Measurements from ENCODE around the gene ST3GAL3. TPM values are rescaled to one million over a fixed set of nuclear protein-coding genes. Genes with fewer than 3 reads are reported as not detected.

ST3GAL3 gene
- total RNA-seq, 1 experiment from 2014 or later = 4.1 TPM

DNA sequence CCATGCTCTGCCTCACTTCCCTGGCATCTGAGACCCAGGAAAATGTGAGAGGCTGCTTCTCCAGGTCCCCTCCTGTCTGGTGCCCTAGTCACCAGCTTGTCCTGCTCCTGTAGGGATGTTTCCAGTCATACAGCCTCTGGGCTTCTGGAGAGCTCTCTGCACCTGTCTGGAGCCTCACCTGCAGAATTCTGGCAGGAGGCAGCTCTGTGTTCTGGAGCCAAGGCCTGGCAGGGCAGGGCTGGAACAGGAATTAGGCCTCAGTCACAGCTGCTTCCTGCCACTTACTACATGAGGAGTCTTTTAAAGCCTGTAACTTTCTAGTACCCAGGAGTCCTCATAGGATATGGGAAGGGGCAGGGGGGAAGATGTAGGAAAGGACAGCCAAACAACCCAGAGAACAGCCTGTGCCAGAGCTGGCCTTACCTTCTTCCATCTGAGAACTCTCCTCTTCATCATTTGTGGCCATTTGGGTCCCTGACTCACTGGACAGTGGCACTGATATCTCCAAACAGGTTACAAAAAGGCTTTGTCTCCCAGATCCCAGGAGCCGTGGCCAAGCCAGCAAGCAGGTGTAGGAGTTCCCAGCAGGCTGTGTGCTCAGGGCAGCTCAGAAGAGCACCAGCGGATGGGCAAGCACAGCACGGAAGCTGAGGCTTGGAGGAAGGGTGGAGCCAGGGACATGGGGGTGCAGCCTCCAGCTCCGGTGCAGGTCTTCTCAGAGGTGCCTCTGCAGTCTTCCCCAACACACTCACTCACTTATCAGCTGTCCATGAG lies 194.9 kb downstream of the ST3GAL3 start:
- no peak for DNase-seq (ENCODE audit: low read depth, low spot score)
- in situ Hi-C loops (cut with HindIII; ENCODE audit: low pct_unique_long_range_greater_than_20kb, low sequenced_read_pairs) = no loop called here

DNA sequence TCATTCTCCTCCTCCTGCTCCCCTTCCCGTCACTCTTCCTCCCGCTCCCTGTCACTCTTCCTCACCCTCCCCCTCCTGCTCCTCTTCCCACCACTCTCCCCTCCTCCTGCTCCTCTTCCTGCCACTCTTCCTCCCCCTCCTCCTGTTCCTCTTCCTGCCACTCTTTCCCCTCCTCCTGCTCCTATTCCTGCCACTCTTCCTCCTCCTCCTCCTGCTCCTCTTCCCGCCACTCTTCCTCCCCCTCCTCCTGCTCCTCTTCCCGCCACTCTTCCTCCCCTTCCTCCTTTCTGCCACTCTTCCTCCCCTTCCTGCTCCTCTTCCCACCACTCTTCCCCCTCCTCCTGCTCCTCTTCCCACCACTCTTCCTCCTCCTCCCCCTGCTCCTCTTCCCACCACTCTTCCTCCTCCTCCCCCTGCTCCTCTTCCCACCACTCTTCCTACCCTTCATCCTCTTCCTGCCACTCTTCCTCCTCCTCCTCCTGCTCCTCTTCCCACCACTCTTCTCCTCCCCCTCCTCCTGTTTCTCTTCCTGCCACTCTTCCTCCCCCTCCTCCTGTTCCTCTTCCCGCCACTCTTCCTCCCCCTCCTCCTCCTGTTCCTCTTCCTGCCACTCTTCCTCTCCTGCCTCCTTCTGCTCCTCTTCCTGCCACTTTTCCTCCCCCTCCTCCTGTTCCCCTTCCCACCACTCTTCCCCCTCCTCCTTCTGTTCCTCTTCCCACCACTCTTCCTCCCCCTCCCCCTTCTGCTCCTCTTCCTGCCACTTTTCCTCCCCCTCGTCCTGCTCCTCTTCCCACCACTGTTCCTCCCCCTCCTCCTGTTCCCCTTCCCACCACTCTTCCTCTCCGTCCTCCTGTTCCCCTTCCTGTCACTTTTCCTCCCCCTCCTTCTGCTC lies 197.6 kb downstream of the ST3GAL3 start:
- in situ Hi-C loops (cut with HindIII; ENCODE audit: low pct_unique_long_range_greater_than_20kb, low sequenced_read_pairs) = no loop called here
- no peak for DNase-seq (ENCODE audit: low read depth, low spot score)

DNA sequence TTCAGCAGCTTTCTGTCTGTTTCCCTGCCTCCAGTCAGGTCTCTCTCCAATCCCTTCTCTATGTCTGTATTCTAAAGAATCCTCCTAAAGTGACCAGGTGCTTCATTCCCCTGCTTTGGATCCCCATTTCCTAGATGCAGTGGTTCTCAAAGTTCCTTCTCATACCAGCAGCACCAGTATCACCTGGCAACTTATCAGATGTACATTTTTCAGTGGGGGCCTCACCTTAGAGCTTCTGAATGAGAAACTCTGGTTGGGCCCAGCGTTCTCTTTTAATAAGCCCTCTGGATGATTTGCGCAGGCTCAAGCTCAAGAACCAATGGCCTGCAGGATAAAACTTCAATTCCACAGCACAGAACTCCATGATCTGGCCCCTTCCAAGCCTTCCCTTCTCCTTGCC lies 200.9 kb downstream of the ST3GAL3 start:
- DNase-seq (ENCODE audit: low read depth, low spot score) = no peak
- in situ Hi-C loops (cut with HindIII; ENCODE audit: low pct_unique_long_range_greater_than_20kb, low sequenced_read_pairs) = no loop called here

GRCh38 chr1:43908858-43909257 lies 201.5 kb downstream of the ST3GAL3 start:
- DNase-seq (ENCODE audit: low read depth, low spot score) = no peak
- in situ Hi-C loops (cut with HindIII; ENCODE audit: low pct_unique_long_range_greater_than_20kb, low sequenced_read_pairs) = no loop called here

- in situ Hi-C loops (cut with HindIII; ENCODE audit: low pct_unique_long_range_greater_than_20kb, low sequenced_read_pairs) = no loop called here
- no peak for DNase-seq (ENCODE audit: low read depth, low spot score)
Measured at GRCh38 chr1:43910343-43910742, 203.0 kb downstream of the ST3GAL3 start.

DNA sequence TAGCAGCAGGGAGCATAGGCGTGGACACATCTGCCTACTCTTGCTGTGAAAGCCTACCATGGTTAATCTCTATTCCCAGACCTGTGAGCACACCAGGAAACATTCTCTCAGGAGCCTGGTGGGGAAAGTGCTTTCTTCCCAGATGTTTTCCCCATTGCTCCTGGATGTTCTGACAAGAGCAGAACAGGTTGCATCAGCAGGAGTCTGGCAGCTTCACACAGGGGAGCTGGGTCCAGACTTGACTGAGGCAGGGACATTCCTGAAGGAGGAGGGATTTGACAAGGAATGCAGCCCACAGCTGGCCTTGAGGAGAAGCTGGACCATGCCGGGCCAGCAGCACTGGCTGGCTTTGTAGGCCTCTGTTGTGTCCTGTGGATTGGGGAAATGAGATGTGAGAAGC lies 205.3 kb downstream of the ST3GAL3 start:
- in situ Hi-C loops (cut with HindIII; ENCODE audit: low pct_unique_long_range_greater_than_20kb, low sequenced_read_pairs) = no loop called here
- DNase-seq (ENCODE audit: low read depth, low spot score) = no peak

DNA sequence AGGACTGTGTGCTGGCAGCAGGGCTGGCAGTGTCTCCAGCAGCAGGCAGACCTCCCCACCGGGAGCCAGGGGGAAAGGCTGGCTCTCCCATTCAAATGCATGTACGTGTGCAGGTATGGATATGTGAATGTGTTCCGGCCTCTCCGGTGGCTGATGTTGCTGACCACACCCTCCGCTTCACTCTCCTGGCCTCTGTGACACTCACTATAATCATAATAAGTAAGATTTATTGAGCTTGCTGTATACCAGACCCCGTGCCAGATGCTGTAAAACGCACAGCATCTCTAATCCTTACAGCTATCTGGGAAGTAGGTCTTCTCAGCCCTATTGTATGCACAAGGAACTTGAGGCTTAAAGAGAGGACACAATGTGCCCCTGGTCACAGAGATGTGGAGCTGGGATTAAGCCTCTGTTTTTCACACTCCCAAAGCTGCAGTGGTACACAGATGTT lies 205.7 kb downstream of the ST3GAL3 start:
- DNase-seq (ENCODE audit: low read depth, low spot score) = no peak
- in situ Hi-C loops (cut with HindIII; ENCODE audit: low pct_unique_long_range_greater_than_20kb, low sequenced_read_pairs) = no loop called here

GRCh38 chr1:43913666-43914360 lies 206.5 kb downstream of the ST3GAL3 start:
- in situ Hi-C loops (cut with HindIII; ENCODE audit: low pct_unique_long_range_greater_than_20kb, low sequenced_read_pairs) = no loop called here
- no peak for DNase-seq (ENCODE audit: low read depth, low spot score)

DNA sequence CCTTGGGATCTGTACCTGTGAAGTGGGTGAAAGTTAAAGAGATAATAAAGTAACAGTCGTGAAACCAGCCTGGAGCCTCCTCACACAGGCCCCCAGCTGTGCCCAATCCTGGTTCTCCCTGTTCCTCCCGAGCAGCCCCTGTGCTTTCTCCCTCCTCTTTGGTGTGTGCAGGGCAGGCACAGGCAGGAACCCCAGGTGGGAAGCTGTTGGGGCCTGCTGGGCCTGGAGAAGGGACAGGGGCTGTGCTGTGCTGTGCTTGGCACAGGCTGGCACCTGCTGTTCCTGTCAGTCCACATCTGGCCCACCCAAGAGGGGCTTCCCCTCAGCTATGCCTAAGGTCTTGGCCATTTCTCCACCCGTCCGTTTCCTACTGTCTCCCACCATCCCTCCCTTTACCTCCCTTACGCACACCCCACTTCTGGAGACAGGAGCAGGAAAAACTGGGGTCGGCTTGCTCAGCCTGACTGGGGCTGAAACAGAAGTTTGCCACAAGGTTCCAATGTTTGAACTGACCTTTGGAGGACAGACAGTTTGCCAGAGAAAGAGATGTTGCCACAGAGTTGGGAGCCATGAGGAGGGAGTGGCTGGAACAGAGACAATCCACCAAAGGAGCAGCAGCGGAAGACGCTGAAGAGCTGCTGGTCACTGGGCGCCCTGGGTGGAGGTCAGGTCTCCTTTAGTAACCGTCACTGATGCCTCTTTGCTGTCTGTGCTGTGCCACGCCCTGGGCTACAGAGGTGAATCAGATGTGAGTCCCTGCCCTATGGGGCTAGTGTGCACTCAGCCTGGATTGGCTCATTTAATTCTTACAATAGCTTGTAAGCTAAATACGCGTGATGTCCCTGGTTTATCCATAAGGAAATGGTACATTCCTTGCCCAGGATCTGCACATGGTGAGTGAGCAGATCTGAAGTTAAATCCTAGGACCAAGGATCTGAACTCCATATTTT lies 207.5 kb downstream of the ST3GAL3 start:
- in situ Hi-C loops (cut with HindIII; ENCODE audit: low pct_unique_long_range_greater_than_20kb, low sequenced_read_pairs) = no loop called here

DNA sequence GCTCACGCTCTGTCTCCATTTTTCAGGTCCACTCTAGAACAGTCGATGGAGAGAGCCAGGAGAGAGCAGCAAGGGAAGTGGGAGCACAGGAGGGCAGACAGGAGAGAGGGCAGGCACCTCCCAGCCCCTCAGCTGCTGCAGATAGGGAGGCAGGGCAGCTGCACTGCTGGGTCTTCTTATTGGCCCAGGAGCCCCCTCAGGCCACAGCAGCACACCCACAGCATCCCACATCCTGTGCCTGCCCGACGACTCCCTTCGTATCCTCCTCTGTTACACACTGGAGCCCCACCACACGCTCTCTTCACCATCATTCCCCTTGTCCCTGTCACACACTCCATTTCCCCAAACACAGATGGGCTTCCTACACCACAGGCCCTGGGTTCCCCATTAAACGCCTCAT lies 212.6 kb downstream of the ST3GAL3 start:
- in situ Hi-C loops (cut with HindIII; ENCODE audit: low pct_unique_long_range_greater_than_20kb, low sequenced_read_pairs) = no loop called here
- no peak for DNase-seq (ENCODE audit: low read depth, low spot score)

More for the DNA sequence above, 207.5 kb downstream of the ST3GAL3 start:
- no peak for DNase-seq (ENCODE audit: low read depth, low spot score)

DNA sequence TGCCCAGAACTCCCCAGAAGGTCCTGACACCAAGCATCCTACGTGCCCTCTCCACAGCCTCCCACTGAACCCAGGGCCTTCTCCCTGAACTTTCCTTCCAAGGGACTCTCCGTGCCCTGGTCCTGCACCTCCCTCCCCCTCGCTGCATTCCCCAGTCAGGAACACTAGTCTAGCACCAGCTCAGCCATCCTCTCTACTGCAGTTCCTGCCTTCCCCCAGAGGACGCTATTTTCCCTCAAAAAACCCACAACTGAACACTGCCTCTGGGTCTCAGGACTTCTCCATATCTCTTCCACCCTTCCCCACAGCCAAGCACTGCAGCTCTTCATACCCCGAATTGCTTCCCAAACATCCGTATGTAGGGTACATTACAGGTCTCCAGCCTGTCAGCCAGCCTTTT lies 213.7 kb downstream of the ST3GAL3 start:
- no peak for DNase-seq (ENCODE audit: low read depth, low spot score)
- in situ Hi-C loops (cut with HindIII; ENCODE audit: low pct_unique_long_range_greater_than_20kb, low sequenced_read_pairs) = no loop called here

GRCh38 chr1:43924516-43924915 lies 217.2 kb downstream of the ST3GAL3 start:
- in situ Hi-C loops (cut with HindIII; ENCODE audit: low pct_unique_long_range_greater_than_20kb, low sequenced_read_pairs) = no loop called here
- no peak for DNase-seq (ENCODE audit: low read depth, low spot score)

DNA sequence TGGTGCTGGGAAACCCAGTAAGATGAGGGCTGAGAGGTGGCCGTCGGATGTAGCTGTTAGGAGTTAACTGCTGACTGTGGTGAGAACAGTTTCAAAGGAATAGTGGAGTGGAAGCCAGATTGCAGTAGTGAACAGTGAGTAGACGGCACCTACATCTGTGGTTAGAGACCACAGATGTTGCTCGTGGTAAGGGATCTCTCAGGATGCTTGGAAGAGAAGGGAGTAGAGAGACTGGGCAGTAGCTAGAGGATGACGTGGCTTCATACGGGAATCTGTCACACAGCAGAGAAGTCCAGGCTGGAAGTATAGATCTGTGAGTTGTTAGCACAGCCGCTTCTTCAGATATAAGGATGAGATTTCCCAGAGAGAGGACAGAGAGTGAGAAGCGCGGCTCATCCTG lies 218.5 kb downstream of the ST3GAL3 start:
- DNase-seq (ENCODE audit: low read depth, low spot score) = no peak
- in situ Hi-C loops (cut with HindIII; ENCODE audit: low pct_unique_long_range_greater_than_20kb, low sequenced_read_pairs) = no loop called here

DNA sequence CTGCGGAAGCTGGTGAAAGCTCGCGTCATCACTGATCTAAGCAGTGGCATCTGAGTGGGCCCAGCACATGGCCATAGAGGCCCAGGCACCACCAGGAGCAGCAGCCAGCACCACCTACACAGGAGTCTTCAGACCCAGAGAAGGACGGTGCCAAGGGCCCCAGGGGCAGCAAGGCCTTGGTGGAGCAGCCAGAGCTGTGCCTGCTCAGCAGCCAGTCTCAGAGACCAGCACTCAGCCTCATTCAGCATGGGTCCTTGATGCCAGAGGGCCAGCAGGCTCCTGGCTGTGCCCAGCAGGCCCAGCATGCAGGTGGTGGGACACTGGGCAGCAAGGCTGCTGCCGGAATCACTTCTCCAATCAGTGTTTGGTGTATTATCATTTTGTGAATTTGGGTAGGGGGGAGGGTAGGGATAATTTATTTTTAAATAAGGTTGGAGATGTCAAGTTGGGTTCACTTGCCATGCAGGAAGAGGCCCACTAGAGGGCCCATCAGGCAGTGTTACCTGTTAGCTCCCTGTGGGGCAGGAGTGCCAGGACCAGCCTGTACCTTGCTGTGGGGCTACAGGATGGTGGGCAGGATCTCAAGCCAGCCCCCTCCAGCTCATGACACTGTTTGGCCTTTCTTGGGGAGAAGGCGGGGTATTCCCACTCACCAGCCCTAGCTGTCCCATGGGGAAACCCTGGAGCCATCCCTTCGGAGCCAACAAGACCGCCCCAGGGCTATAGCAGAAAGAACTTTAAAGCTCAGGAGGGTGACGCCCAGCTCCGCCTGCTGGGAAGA lies 223.0 kb downstream of the ST3GAL3 start:
- DNase-seq (ENCODE audit: low read depth, low spot score) = peak; percentile 29
- in situ Hi-C loops (cut with HindIII; ENCODE audit: low pct_unique_long_range_greater_than_20kb, low sequenced_read_pairs) = no loop called here

DNA sequence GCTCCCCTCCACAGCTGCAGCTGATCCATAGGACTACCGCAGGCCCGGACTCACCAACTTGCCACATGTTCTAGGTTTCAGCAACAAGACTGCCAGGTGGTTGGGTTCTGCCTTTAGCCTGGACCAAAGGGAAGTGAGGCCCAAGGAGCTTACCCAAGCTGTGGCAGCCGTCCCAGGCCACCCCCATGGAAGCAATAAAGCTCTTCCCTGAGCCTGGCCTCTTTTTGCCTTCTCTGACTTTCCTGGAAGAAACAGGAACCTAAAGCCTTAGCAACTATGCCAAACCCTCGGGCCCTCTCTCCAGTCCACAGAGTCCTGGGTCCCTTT lies 223.6 kb downstream of the ST3GAL3 start:
- no peak for DNase-seq (ENCODE audit: low read depth, low spot score)
- in situ Hi-C loops (cut with HindIII; ENCODE audit: low pct_unique_long_range_greater_than_20kb, low sequenced_read_pairs) = no loop called here

GRCh38 chr1:43931711-43932660 lies 224.7 kb downstream of the ST3GAL3 start:
- no peak for DNase-seq (ENCODE audit: low read depth, low spot score)
- in situ Hi-C loops (cut with HindIII; ENCODE audit: low pct_unique_long_range_greater_than_20kb, low sequenced_read_pairs) = no loop called here

Data from SK-MEL-5 (cell line).